ENCODE data around the gene RPTOR. TPM values are rescaled to one million over a fixed set of nuclear protein-coding genes. Genes with fewer than 3 reads are reported as not detected.

RPTOR gene
- total RNA-seq, 1 donor from 2014 or later = 32.0 TPM

DNA sequence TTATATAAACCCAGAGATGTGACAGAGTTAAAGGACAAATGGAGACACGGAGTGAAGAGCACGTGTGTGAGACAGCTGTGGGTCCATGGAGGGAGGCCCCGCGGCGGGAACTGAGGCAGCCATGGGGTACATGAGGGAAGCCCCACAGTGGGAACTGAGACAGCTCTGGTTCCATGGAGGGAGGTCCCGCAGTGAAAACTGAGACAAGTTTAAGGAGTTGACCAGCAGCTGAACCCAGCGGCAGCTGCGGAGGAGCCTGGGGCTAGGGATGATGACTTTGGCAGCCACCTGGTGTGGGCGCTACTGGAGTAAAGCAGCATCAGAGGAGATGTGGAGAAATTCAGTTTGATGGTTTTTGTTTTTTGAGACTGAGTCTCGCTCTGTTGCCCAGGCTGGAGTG is 185.1 kb downstream of the RPTOR start:
- DNase-seq (ENCODE audit: low read depth) = no peak
- Mint-ChIP-seq H3K4me3 (ENCODE audit: unreplicated experiment) (no peak overlapping the region), H3K4me1 (ENCODE audit: low read depth, unreplicated experiment) (peaks cover 20% of the 10 kb centered on the region), H3K27me3 (ENCODE audit: low read depth, unreplicated experiment) (no peaks in the 10 kb centered on the region), H3K27ac (ENCODE audit: unreplicated experiment) (no peak overlapping the region), H3K9me3 (ENCODE audit: unreplicated experiment) (no peaks in the 10 kb centered on the region), H3K36me3 (ENCODE audit: low read depth, unreplicated experiment) (peaks cover 5% of the 10 kb centered on the region)
- Histone ChIP-seq H3K27ac (ENCODE audit: low read depth, low read length) (no peak overlapping the region), H3K9me3 (ENCODE audit: insufficient read depth, low read depth, low read length) (no peaks in the 10 kb centered on the region), H3K79me2 (ENCODE audit: insufficient read depth, low read length) (peaks cover 17% of the 10 kb centered on the region), H4K20me1 (ENCODE audit: insufficient read depth, low read length) (no peaks in the 10 kb centered on the region), H3K4me1 (ENCODE audit: insufficient read depth, low read length) (peaks cover 15% of the 10 kb centered on the region), H3K4me2 (ENCODE audit: low read length) (no peak overlapping the region), H3K27me3 (ENCODE audit: insufficient read depth, low read length) (no peaks in the 10 kb centered on the region), H2AFZ (ENCODE audit: low read depth, low read length) (no peak overlapping the region), H3K36me3 (ENCODE audit: insufficient read depth, low read length) (no peaks in the 10 kb centered on the region), H3K9ac (ENCODE audit: low read length) (no peak overlapping the region), H3K4me3 (ENCODE audit: insufficient read depth, low read depth, low read length) (no peak overlapping the region)
- FAIRE-seq = no peak
- TF ChIP-seq CTCF (IDR thresholded peaks at IDR 0.05; ENCODE audit: insufficient read depth, low read depth, low read length) = no peak
- TF ChIP-seq EZH2 (IDR thresholded peaks at IDR 0.05; ENCODE audit: insufficient read depth, low read length) = no peak

DNA sequence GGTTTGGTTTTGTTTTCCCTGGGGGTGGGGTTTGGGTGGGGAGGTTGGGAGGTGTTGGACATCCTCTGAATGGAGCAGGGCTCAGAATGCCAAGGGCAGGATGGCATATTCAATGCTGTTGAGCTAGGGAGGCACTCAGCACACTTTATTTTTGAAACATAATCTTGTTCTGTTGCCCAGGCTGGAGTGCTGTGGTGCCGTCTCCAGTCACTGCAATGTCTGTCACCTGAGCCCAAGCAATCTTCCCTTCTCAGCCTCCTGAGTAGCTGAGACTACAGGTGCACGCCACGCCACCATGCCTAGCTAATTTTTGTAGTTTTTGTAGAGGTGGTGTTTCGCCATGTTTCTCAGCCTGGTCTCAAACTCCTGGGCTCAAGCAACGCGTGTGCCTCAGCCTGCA is 186.1 kb downstream of the RPTOR start:
- FAIRE-seq = no peak

More for the DNA sequence above, 186.1 kb downstream of the RPTOR start:
- no peak overlapping the region for H3K4me3 Mint-ChIP-seq (ENCODE audit: unreplicated experiment)
- H3K27me3 ChIP-seq (ENCODE audit: insufficient read depth, low read length) = no peaks in the 10 kb centered on the region
- H4K20me1 ChIP-seq (ENCODE audit: insufficient read depth, low read length) = no peaks in the 10 kb centered on the region
- no peak overlapping the region for H3K4me2 ChIP-seq (ENCODE audit: low read length)
- no peak overlapping the region for H3K27ac ChIP-seq (ENCODE audit: low read depth, low read length)
- H3K9me3 ChIP-seq (ENCODE audit: insufficient read depth, low read depth, low read length) = no peaks in the 10 kb centered on the region
- peaks cover 5% of the 10 kb centered on the region for H3K4me1 ChIP-seq (ENCODE audit: insufficient read depth, low read length)
- H3K36me3 ChIP-seq (ENCODE audit: insufficient read depth, low read length) = no peaks in the 10 kb centered on the region
- no peak for TF ChIP-seq CTCF (IDR thresholded peaks at IDR 0.05; ENCODE audit: insufficient read depth, low read depth, low read length)
- TF ChIP-seq EZH2 (IDR thresholded peaks at IDR 0.05; ENCODE audit: insufficient read depth, low read length) = no peak
- H3K4me1 Mint-ChIP-seq (ENCODE audit: low read depth, unreplicated experiment) = peaks cover 10% of the 10 kb centered on the region
- H3K27ac Mint-ChIP-seq (ENCODE audit: unreplicated experiment) = no peak overlapping the region
- no peak overlapping the region for H2AFZ ChIP-seq (ENCODE audit: low read depth, low read length)
- no peaks in the 10 kb centered on the region for H3K27me3 Mint-ChIP-seq (ENCODE audit: low read depth, unreplicated experiment)
- H3K4me3 ChIP-seq (ENCODE audit: insufficient read depth, low read depth, low read length) = no peak overlapping the region
- H3K36me3 Mint-ChIP-seq (ENCODE audit: low read depth, unreplicated experiment) = peaks cover 5% of the 10 kb centered on the region
- H3K9me3 Mint-ChIP-seq (ENCODE audit: unreplicated experiment) = no peaks in the 10 kb centered on the region
- no peak overlapping the region for H3K9ac ChIP-seq (ENCODE audit: low read length)
- DNase-seq (ENCODE audit: low read depth) = no peak
- peaks cover 17% of the 10 kb centered on the region for H3K79me2 ChIP-seq (ENCODE audit: insufficient read depth, low read length)
